OCI-LY1 (cell line): ENCODE measurements around the gene TICRR.

Experiments
- H2AFZ ChIP-seq: fragments of 200-600 bp; sonication (generic), shearing (Covaris generic); 2 replicates; pipeline ENCODE4 v1.6.0; 2014; ENCODE audit warnings: antibody characterized with exemption, mild to moderate bottlenecking, low read length
- H3F3A ChIP-seq: fragments of 200-600 bp; sonication (generic), shearing (Covaris generic); 2 replicates; pipeline ENCODE4 v1.6.0; 2014; ENCODE audit warnings: mild to moderate bottlenecking, antibody characterized with exemption, low read length, moderate library complexity; ENCODE audit not compliant: insufficient read depth
- H3K27ac ChIP-seq: fragments of 200-600 bp; sonication (generic); 2 replicates; pipeline ENCODE4 v1.5.1; 2014; ENCODE audit warnings: low read length, mixed run types, mild to moderate bottlenecking, low read depth; ENCODE audit not compliant: poor library complexity, severe bottlenecking
- H3K27me3 ChIP-seq: fragments of 200-600 bp; sonication (generic); 2 replicates; pipeline ENCODE4 v1.6.0; 2014; ENCODE audit warnings: antibody characterized with exemption, mild to moderate bottlenecking, low read length, moderate library complexity; ENCODE audit not compliant: insufficient read depth
- H3K36me3 ChIP-seq: fragments of 200-600 bp; sonication (generic); 2 replicates; pipeline ENCODE4 v1.6.1; 2014; ENCODE audit warnings: mild to moderate bottlenecking, antibody characterized with exemption, low read length, moderate library complexity, mixed read lengths; ENCODE audit not compliant: insufficient read depth
- H3K4me1 ChIP-seq: fragments of 200-600 bp; sonication (generic); 2 replicates; pipeline ENCODE4 v1.5.1; 2014; ENCODE audit warnings: mild to moderate bottlenecking, low read length, moderate library complexity; ENCODE audit not compliant: insufficient read depth, severe bottlenecking
- H3K4me2 ChIP-seq: fragments of 200-600 bp; sonication (generic), shearing (Covaris generic); 2 replicates; pipeline ENCODE4 v1.6.1; 2014; ENCODE audit warnings: low read length
- H3K4me3 ChIP-seq: fragments of 200-600 bp; sonication (generic); 2 replicates; pipeline ENCODE4 v1.5.1; 2014; ENCODE audit warnings: low read length, low read depth, mild to moderate bottlenecking, mixed read lengths; ENCODE audit not compliant: poor library complexity, severe bottlenecking
- H3K79me2 ChIP-seq: fragments of 200-600 bp; shearing (Covaris generic); 2 replicates; pipeline ENCODE4 v1.6.1; 2016; ENCODE audit warnings: mixed run types, low read length, mixed read lengths; ENCODE audit not compliant: insufficient read depth
- H3K9ac ChIP-seq: fragments of 200-600 bp; sonication (generic), shearing (Covaris generic); 2 replicates; pipeline ENCODE4 v1.6.1; 2014; ENCODE audit warnings: mild to moderate bottlenecking, low read length, mixed read lengths
- H3K9me2 ChIP-seq: fragments of 200-600 bp; sonication (generic), shearing (Covaris generic); 2 replicates; pipeline ENCODE4 v1.6.1; 2014; ENCODE audit warnings: low read depth, mild to moderate bottlenecking, low read length, mixed read lengths
- H3K9me3 ChIP-seq: fragments of 200-600 bp; shearing (Covaris generic); 2 replicates; pipeline ENCODE4 v1.6.1; 2014; ENCODE audit warnings: low read length, mixed read lengths
- H4K20me1 ChIP-seq: fragments of 200-600 bp; sonication (generic), shearing (Covaris generic); 2 replicates; pipeline ENCODE4 v1.6.0; 2016; ENCODE audit warnings: mild to moderate bottlenecking, low read length; ENCODE audit not compliant: insufficient read depth
- CTCF ChIP-seq: fragments of 200-600 bp; sonication (generic), shearing (Covaris generic); IDR thresholded peaks from 2 replicates; pipeline ENCODE4 v1.5.1; 2017; ENCODE audit warnings: mild to moderate bottlenecking, antibody characterized with exemption, low read length, moderate library complexity, mixed read lengths
- EZH2 ChIP-seq: fragments of 200-600 bp; sonication (generic), shearing (Covaris generic); IDR thresholded peaks from 2 replicates; pipeline ENCODE4 v1.8.0; 2017; ENCODE audit warnings: borderline replicate concordance, mixed run types, mild to moderate bottlenecking, antibody characterized with exemption, low read length, moderate library complexity, mixed read lengths

Gene TICRR

DNA sequence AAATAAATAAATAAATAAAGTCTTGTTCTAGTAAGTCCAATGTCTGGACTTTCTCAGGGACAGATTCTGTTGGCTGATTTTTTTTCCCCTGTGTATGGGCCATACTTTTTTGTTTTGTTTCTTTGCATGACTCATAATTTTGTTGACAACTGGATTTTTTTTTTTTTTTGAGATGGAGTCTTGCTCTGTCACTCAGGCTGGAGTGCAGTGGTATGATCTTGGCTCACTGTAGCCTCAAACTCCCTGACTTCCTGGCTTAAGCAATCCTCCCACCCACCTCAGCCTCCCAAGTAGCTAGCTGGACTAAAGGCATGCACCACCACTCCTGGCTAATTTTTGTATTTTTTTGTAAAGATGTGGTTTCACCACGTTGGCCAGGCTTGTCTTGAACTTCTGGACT lies 38.9 kb downstream of the TICRR start:
- peaks cover 93% of the 10 kb centered on the region for H3K36me3 ChIP-seq
- no peak for TF ChIP-seq CTCF
- no peaks in the 10 kb centered on the region for H3K27me3 ChIP-seq

GRCh38 chr15:89615135-89615534 lies 39.9 kb downstream of the TICRR start:
- H3K4me2 ChIP-seq, result no peak overlapping the region
- H3F3A ChIP-seq, result no peaks in the 10 kb centered on the region
- H3K27ac ChIP-seq, result no peak overlapping the region
- H2AFZ ChIP-seq, result no peak overlapping the region
- peaks cover 93% of the 10 kb centered on the region for H3K36me3 ChIP-seq
- H3K4me1 ChIP-seq, result no peaks in the 10 kb centered on the region
- TF ChIP-seq CTCF (no peak), EZH2 (no peak)
- H3K4me3 ChIP-seq, result no peak overlapping the region
- H3K79me2 ChIP-seq, result no peaks in the 10 kb centered on the region
- H4K20me1 ChIP-seq, result no peaks in the 10 kb centered on the region
- peaks cover 7% of the 10 kb centered on the region; the same call in 1 of the 2 replicates for H3K9me3 ChIP-seq
- no peak overlapping the region for H3K9ac ChIP-seq
- no peaks in the 10 kb centered on the region for H3K9me2 ChIP-seq
- H3K27me3 ChIP-seq, result no peaks in the 10 kb centered on the region

More for the DNA sequence above, 38.9 kb downstream of the TICRR start:
- peaks cover 7% of the 10 kb centered on the region; the same call in 1 of the 2 replicates for H3K9me3 ChIP-seq
- no peak overlapping the region for H3K9ac ChIP-seq
- H3K4me2 ChIP-seq, result no peak overlapping the region
- no peaks in the 10 kb centered on the region for H4K20me1 ChIP-seq
- H3K4me3 ChIP-seq, result no peak overlapping the region
- H2AFZ ChIP-seq, result no peak overlapping the region
- H3K9me2 ChIP-seq, result no peaks in the 10 kb centered on the region
- no peaks in the 10 kb centered on the region for H3K4me1 ChIP-seq
- H3K79me2 ChIP-seq, result no peaks in the 10 kb centered on the region
- no peaks in the 10 kb centered on the region for H3F3A ChIP-seq
- no peak overlapping the region for H3K27ac ChIP-seq

- H3K9me2 ChIP-seq, result no peaks in the 10 kb centered on the region
- H3K9me3 ChIP-seq, result peaks cover 7% of the 10 kb centered on the region; the same call in 1 of the 2 replicates
- no peak for TF ChIP-seq EZH2
- TF ChIP-seq CTCF, result no peak
- H3K4me2 ChIP-seq, result no peak overlapping the region
- no peak overlapping the region for H3K4me3 ChIP-seq
- no peaks in the 10 kb centered on the region for H3K27me3 ChIP-seq
- H3K36me3 ChIP-seq, result peaks cover 89% of the 10 kb centered on the region
- no peak overlapping the region for H3K27ac ChIP-seq
- H2AFZ ChIP-seq, result no peak overlapping the region
- no peaks in the 10 kb centered on the region for H3F3A ChIP-seq
- H3K4me1 ChIP-seq, result no peaks in the 10 kb centered on the region
- H4K20me1 ChIP-seq, result no peaks in the 10 kb centered on the region
- H3K9ac ChIP-seq, result no peak overlapping the region
- H3K79me2 ChIP-seq, result no peaks in the 10 kb centered on the region
Observed at GRCh38 chr15:89616228-89616627, 41.0 kb downstream of the TICRR start.
